GM19025 (cell line): Measurements from ENCODE around the gene CCL1.
"Not testable (repeated sequence)": the region's sequence is repeated elsewhere in the genome, so short reads cannot be mapped to it uniquely, and the experiment has no call there.

Experiments
- ATAC-seq: cut with Tn5 transposase; IDR thresholded peaks from one replicate; pipeline ENCODE4 v1.9.1; 2021; ENCODE audit warnings: mild to moderate bottlenecking, low read depth, moderate library complexity; ENCODE audit not compliant: unreplicated experiment

Gene CCL1

GRCh38 chr17:34361478-34362061 lies 1.5 kb downstream of the CCL1 start:
- peak; percentile 70 for ATAC-seq

GRCh38 chr17:34360601-34361270 lies 2.3 kb downstream of the CCL1 start:
- ATAC-seq = no peak

GRCh38 chr17:34358631-34359030 lies 4.4 kb downstream of the CCL1 start:
- ATAC-seq = no peak

- no peak for ATAC-seq
Observed at GRCh38 chr17:34357398-34357797, 5.6 kb downstream of the CCL1 start.

DNA sequence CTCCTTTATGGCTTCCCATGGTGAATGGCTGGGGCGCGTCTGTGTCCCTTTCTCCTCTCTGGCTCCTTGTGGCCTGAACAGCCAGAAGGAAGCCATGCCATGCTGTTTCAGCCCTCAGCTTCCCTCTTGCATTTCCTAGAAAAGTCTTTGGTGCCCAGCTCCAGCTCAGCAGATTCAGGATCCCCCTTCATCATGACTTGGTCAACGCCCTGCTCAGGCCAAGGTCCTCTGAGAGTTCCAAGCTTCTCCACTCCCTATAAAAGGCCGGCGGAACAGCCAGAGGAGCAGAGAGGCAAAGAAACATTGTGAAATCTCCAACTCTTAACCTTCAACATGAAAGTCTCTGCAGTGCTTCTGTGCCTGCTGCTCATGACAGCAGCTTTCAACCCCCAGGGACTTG lies 6.8 kb downstream of the CCL1 start, which contains the start of gene CCL13:
TSS of gene CCL13 (plus strand) at position 287 of the 400 bp plus-strand sequence. CDS start at position 334, 47 bp downstream.
- ATAC-seq = no peak

- ATAC-seq = no peak
Observed at GRCh38 chr17:34354637-34355036, 8.4 kb downstream of the CCL1 start.

DNA sequence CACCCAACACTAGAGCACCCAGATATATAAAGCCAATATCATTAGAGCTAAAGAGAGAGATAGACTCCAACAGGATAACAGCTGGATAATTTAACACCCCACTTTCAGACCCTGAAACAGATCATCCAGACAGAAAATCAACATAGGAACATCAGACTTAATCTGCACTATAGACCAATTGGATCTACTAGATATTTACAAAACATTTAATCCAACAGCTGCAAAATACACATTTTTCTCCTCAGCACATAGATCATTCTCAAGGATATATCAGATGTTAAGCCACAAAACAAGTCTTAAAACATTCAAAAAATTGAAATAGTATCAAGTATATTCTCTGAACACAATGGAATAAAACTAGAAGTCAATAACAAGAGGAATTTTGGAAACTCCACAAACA lies 10.8 kb downstream of the CCL1 start:
- ATAC-seq = no peak

DNA sequence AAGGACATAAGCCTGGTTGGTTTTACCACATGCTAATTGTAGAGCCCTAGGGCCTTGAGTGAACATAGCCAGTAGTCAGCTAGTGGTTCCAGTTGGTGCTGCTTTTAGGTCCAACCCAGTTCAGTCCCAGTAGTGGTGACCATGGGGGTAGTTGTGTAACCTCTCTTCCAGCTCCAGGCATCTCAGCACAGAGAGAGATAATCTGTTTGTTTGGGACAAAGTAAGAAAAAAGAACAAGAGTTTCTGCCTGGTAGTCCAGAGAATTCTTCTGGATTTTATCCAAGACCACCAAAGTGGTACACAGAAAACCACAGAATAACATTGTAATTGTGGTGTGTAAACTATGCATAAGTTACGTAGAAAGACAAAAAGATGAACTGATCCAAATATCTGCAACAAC lies 11.9 kb downstream of the CCL1 start:
- no peak for ATAC-seq

GRCh38 chr17:34349751-34350150 lies 13.3 kb downstream of the CCL1 start:
- no peak for ATAC-seq

DNA sequence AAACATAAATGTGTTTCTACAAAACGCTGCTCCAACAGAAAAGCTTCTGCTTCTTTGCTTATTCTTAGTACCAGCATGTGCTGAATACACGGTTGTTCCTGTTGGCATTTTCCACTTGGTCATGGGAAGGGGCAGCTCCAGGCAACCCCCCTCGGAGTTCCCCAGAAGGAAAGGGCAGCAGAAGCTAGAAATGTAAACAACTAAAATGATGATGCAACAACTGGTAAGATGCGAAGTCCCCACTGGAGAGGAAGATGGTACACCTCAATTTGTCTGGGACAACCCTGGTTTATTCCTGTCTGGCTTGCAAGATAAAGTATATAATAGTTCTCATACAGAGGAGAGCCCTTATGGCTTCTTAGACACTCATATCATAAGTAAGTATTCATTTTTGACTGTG lies 16.0 kb downstream of the CCL1 start:
- ATAC-seq = no peak

GRCh38 chr17:34341916-34342315 lies 21.1 kb downstream of the CCL1 start:
- ATAC-seq = no peak

- ATAC-seq = no peak
Observed at GRCh38 chr17:34339138-34339770, 23.8 kb downstream of the CCL1 start.

DNA sequence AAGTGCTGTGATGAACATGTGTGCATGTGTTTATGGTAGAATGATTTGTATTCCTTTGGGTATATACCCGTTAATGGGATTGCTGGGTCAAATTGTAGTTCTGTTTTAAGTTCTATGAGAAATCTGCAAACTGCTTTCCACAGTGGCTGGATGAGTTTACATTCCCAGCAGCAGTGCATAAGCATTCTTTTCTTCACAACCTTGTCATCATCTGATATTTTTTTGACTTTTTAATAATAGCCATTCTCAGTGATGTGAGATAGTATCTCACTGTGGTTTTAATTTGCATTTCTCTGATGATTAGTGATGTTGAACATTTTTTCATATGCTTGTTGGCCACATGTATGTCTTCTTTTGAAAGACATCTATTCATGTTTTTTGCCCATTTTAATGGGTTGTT lies 25.3 kb downstream of the CCL1 start:
- ATAC-seq = no peak

GRCh38 chr17:34327580-34327979 lies 35.5 kb downstream of the CCL1 start:
- ATAC-seq = not testable (repeated sequence)

- no peak for ATAC-seq
Observed at GRCh38 chr17:34321964-34322363, 41.1 kb downstream of the CCL1 start.

DNA sequence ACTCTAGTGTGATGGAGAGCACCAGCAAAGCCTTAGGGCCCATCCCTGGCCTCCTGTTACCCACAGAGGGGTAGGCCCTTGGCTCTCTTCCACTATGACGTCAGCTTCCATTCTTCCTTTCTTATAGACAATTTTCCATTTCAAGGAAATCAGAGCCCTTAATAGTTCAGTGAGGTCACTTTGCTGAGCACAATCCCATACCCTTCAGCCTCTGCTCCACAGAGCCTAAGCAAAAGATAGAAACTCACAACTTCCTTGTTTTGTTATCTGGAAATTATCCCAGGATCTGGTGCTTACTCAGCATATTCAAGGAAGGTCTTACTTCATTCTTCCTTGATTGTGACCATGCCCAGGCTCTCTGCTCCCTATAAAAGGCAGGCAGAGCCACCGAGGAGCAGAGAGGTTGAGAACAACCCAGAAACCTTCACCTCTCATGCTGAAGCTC lies 44.0 kb downstream of the CCL1 start, which contains the start of gene CCL8:
TSS of gene CCL8 (plus strand) at position 397 of the 445 bp plus-strand sequence. CDS start 67 bp downstream, outside the sequence.
- ATAC-seq = no peak

DNA sequence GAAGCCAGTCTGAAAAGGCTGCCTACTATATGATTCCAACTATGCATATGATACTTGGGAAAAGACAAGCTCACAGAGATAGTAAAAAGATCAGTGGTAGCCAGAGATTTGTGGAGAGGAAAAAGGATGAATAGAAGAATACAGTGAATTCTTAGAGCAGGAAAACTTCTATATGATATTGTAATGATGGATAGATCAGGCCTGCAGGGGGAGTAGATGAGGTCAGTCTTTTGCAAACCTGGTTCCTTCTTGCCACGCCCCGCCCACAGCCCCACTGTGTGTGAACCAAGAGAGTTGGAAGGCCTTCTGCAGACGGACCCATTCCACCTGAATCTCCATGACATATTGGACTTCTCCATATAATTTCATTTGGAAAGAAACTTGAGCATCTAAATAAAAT lies 44.6 kb downstream of the CCL1 start:
- ATAC-seq = no peak

- no peak for ATAC-seq
Observed at GRCh38 chr17:34314279-34314678, 48.8 kb downstream of the CCL1 start.

DNA sequence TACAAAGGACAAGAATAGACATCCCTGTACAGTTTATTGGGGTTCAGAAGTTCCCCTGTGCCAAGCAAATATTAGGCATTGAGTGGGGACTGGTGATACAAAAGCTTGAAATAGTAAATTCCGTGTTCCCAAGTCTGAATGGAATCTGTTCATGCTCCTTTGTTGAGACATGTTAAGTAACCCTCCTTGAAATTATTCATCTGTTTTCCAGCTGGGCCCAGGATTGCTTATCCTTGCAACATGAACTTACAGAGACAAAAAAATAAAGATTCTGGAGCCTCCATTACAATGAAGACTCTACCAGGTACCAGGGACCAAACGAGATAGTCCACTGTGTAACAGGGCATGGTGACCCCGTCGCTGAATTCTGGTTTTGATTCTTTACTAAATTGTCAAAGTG lies 49.9 kb downstream of the CCL1 start:
- ATAC-seq = no peak

DNA sequence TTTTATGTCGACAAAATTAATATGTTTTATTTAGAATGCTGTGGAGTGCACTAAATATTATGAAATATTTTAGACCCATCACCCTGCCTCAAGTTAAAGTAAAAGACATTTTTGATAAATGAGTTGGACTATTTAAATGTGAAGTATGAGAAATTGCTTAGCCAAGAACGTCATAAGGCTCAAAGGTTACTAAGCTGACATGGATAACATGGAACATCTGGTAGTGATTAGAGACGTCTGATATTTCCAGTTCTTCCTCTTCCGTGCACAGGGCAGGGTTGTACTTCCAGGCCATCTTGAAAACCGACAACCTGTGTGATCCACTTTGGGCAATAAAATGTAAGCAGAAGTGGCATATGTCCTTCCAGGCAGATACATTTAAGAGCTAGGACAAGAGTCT lies 51.0 kb downstream of the CCL1 start:
- no peak for ATAC-seq

DNA sequence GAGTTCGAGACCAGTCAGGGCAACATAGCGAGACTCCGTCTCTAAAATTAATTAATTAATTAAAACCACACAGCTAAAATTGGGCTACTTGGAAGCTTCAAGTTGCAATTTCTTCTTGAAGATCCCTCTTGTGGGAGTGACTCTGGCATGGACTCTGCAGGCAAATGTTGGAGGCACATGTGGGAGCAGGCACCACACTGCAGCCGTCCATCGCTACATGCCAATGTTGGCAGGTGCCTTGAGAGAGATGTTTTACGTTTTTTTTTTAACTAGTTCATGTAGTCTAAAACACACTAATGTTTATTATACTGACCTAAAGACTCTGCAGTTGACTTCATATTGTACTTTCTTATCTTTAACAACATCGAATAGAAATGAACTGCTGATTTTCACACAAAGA lies 51.7 kb downstream of the CCL1 start:
- ATAC-seq = no peak
